GM23338 (cell line): ENCODE data around the gene RESP18. TPM values are rescaled to one million over a fixed set of nuclear protein-coding genes. Genes with fewer than 3 reads are reported as not detected.

ENCODE experiments used
- ATAC-seq: fragments of 200-7000 bp; cut with Tn5 transposase; 3 replicates; pipeline ENCODE4 v1.9.1; 2020
- DNase-seq: peaks from one replicate; pipeline ENCODE4 v3.0.0-alpha.2; 2015; ENCODE audit warnings: low spot score
- H2AFZ ChIP-seq: fragments of 200-600 bp; sonication (generic); 2 replicates; pipeline ENCODE4 v1.8.0; 2016; ENCODE audit warnings: antibody characterized with exemption, mild to moderate bottlenecking, moderate library complexity
- H3F3A ChIP-seq: fragments of 200-600 bp; sonication (generic); replicated peaks from 2 replicates; pipeline ENCODE4 v1.8.0; 2017; ENCODE audit warnings: antibody characterized with exemption, mixed run types, low read depth
- H3K27ac ChIP-seq: fragments of 200-600 bp; sonication (generic); 2 replicates; pipeline ENCODE4 v1.6.1; 2016; ENCODE audit warnings: low read depth
- H3K27me3 ChIP-seq: fragments of 200-600 bp; sonication (generic); 2 replicates; pipeline ENCODE4 v1.8.0; 2016; ENCODE audit warnings: mild to moderate bottlenecking, mixed run types, moderate library complexity; ENCODE audit not compliant: insufficient read depth
- H3K36me3 ChIP-seq: fragments of 200-600 bp; sonication (generic); 2 replicates; pipeline ENCODE4 v1.8.0; 2016; ENCODE audit warnings: mild to moderate bottlenecking; ENCODE audit not compliant: insufficient read depth
- H3K4me1 ChIP-seq: fragments of 200-600 bp; sonication (generic); 2 replicates; pipeline ENCODE4 v1.8.0; 2016; ENCODE audit warnings: mild to moderate bottlenecking, moderate library complexity; ENCODE audit not compliant: insufficient read depth
- H3K4me2 ChIP-seq: fragments of 200-600 bp; sonication (generic); 2 replicates; pipeline ENCODE4 v1.7.1; 2017; ENCODE audit warnings: mixed run types
- H3K4me3 ChIP-seq: fragments of 200-600 bp; sonication (generic); 2 replicates; pipeline ENCODE4 v1.6.1; 2016; ENCODE audit warnings: mixed run types
- H3K79me2 ChIP-seq: fragments of 200-600 bp; sonication (generic); replicated peaks from 2 replicates; pipeline ENCODE4 v1.8.0; 2017; ENCODE audit warnings: mild to moderate bottlenecking; ENCODE audit not compliant: insufficient read depth
- H3K9me2 ChIP-seq: fragments of 200-600 bp; sonication (generic); 2 replicates; pipeline ENCODE4 v1.8.0; 2017; ENCODE audit not compliant: insufficient read depth
- H4K20me1 ChIP-seq: fragments of 200-600 bp; sonication (generic); replicated peaks from 2 replicates; pipeline ENCODE4 v1.8.0; 2017; ENCODE audit warnings: mild to moderate bottlenecking; ENCODE audit not compliant: insufficient read depth
- H3K27ac Mint-ChIP-seq: 2 replicates; pipeline ENCODE4 v1.8.0; 2020; ENCODE audit warnings: inconsistent platforms, mild to moderate bottlenecking, moderate library complexity, mixed read lengths
- H3K27me3 Mint-ChIP-seq: 3 replicates; pipeline ENCODE4 v1.8.0; 2022; ENCODE audit warnings: low read depth, mild to moderate bottlenecking, moderate library complexity, mixed read lengths, inconsistent platforms; ENCODE audit not compliant: insufficient read depth, poor library complexity
- H3K36me3 Mint-ChIP-seq: 3 replicates; pipeline ENCODE4 v1.8.0; 2021; ENCODE audit warnings: low read depth, mild to moderate bottlenecking, inconsistent platforms, moderate library complexity, mixed read lengths
- H3K4me1 Mint-ChIP-seq: 3 replicates; pipeline ENCODE4 v1.8.0; 2020; ENCODE audit warnings: mild to moderate bottlenecking, inconsistent platforms, mixed read lengths
- H3K4me3 Mint-ChIP-seq: 3 replicates; pipeline ENCODE4 v1.8.0; 2021; ENCODE audit warnings: moderate library complexity, mild to moderate bottlenecking, inconsistent platforms, mixed read lengths
- H3K9me3 Mint-ChIP-seq: 3 replicates; pipeline ENCODE4 v1.8.0; 2020; ENCODE audit warnings: moderate library complexity, mild to moderate bottlenecking, inconsistent platforms, mixed read lengths
- JUNB ChIP-seq: IDR thresholded peaks from one replicate; pipeline ENCODE4 v1.6.1; 2016; ENCODE audit warnings: antibody characterized with exemption; ENCODE audit not compliant: unreplicated experiment
- POLR2AphosphoS5 ChIP-seq: IDR thresholded peaks from 2 replicates; pipeline ENCODE4 v1.6.1; 2016; ENCODE audit warnings: antibody characterized with exemption, low read depth
- STAT1 ChIP-seq: IDR thresholded peaks from one replicate; pipeline ENCODE4 v1.6.1; 2016; ENCODE audit warnings: antibody characterized with exemption; ENCODE audit not compliant: unreplicated experiment
- ZNF114 ChIP-seq: fragments of 250-450 bp; sonication (Bioruptor Pico); IDR thresholded peaks from 2 replicates; pipeline ENCODE4 v1.5.0; 2020; ENCODE audit warnings: mild to moderate bottlenecking, moderate library complexity
- ZNF331 ChIP-seq: fragments of 250-450 bp; sonication (Bioruptor Pico); IDR thresholded peaks from 2 replicates; pipeline ENCODE4 v1.5.0; 2020; ENCODE audit warnings: low read depth, mild to moderate bottlenecking, moderate library complexity
- polyA plus RNA-seq: library from polyadenylated mRNA; unstranded; fragments of >200 nt; fragmentation: Nextera tagmentation; extraction: Ambion mirVana; gene quantifications from 2 replicates; pipeline ENCODE4 v1.2.1, GENCODE V29; 2016
- total RNA-seq: library from RNA; depleted of rRNA; stranded (reverse); fragments of >200 nt; shearing (Covaris generic); gene quantifications from 2 replicates; pipeline ENCODE4 v1.2.3, GENCODE V29; 2014
- TF ChIP-seq, protein P1 (sequence below), 2 experiments: fragments of 200-600 bp in 1 of 2; sonication (generic) in 1 of 2; conservative IDR thresholded peaks; 2 replicates each; pipeline versions ENCODE4 v1.5.1 to v1.6.1; 2016 to 2017; ENCODE audit warnings: antibody characterized with exemption in 2 of 2, low read depth in 2 of 2, mild to moderate bottlenecking in 2 of 2, moderate library complexity in 1 of 2
- TF ChIP-seq, protein P2 (sequence below): IDR thresholded peaks from one replicate; pipeline ENCODE4 v1.6.1; 2018; ENCODE audit warnings: antibody characterized with exemption; ENCODE audit not compliant: unreplicated experiment

RESP18 gene
- total and polyA plus RNA-seq, 2 experiments from 2014 or later = not detected

DNA sequence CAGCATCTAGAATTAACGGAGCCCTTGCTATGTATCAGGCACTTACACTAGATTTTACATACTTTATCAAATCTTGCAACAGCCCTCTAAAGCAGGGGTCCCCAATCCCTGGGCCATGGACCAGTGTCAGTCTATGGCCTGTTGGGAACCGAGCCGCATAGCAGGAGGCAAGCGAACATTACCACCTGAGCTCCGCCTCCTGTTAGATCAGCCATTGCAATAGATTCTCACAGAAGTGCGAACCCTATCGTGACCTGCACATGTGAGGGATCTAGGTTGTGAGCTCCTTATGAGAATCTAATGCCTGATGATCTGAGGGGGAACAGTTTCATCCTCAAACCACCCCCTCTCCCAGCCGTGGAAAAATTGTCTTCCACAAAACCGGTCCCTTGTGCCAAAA, 39.9 kb downstream of the RESP18 start (continued):
- TF ChIP-seq, protein P1, sequence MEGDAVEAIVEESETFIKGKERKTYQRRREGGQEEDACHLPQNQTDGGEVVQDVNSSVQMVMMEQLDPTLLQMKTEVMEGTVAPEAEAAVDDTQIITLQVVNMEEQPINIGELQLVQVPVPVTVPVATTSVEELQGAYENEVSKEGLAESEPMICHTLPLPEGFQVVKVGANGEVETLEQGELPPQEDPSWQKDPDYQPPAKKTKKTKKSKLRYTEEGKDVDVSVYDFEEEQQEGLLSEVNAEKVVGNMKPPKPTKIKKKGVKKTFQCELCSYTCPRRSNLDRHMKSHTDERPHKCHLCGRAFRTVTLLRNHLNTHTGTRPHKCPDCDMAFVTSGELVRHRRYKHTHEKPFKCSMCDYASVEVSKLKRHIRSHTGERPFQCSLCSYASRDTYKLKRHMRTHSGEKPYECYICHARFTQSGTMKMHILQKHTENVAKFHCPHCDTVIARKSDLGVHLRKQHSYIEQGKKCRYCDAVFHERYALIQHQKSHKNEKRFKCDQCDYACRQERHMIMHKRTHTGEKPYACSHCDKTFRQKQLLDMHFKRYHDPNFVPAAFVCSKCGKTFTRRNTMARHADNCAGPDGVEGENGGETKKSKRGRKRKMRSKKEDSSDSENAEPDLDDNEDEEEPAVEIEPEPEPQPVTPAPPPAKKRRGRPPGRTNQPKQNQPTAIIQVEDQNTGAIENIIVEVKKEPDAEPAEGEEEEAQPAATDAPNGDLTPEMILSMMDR (conservative IDR thresholded peaks at IDR 0.05; ENCODE audit: low read depth in 2 of 2) = no peak
- no peak for TF ChIP-seq JUNB

DNA sequence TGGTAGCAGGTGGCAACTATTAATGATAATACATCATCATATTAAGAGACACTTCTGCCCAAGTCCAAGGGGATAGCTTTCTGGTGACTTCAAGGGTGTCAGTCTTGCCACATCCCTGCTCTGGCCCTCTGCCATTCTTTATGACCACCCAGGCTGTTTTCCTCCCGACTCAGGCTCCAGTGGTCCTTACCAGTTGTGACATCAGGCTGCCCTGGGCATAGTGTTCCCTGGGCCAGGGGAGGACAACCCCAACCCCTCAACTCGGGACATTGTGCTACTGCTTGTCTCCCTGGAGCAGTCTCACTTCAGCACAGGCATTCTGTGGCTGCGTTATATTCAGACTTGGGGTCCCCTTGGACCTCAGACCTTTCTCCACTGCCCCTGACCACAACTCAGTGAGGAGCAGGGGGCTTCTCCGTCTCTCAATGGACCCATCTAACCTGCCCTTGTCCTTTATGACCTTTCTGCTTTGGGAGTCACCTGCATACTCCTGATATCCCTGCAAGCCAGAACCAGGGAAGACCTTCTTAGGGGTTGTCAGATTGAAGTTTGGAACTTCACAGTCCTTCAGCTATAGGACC, 40.5 kb downstream of the RESP18 start:
- no peak for TF ChIP-seq POLR2AphosphoS5
- Histone ChIP-seq H3K9me2 (no peaks in the 10 kb centered on the region), H3K27me3 (peaks cover 19% of the 10 kb centered on the region), H3K79me2 (no peaks in the 10 kb centered on the region), H4K20me1 (no peaks in the 10 kb centered on the region; the same call in 1 of the 2 replicates), H3F3A (peaks cover 5% of the 10 kb centered on the region; the same call in 1 of the 2 replicates), H3K4me2 (no peak overlapping the region), H3K4me3 (no peak overlapping the region), H2AFZ (no peak overlapping the region), H3K4me1 (peaks cover 3% of the 10 kb centered on the region; the same call in 1 of the 2 replicates), H3K27ac (no peak overlapping the region), H3K36me3 (no peaks in the 10 kb centered on the region)
- no peak for ATAC-seq
- no peaks in the 10 kb centered on the region; the same call in 2 of the 3 replicates for H3K36me3 Mint-ChIP-seq
- no peak for DNase-seq
- H3K27me3 Mint-ChIP-seq = peaks cover 27% of the 10 kb centered on the region
- H3K27ac Mint-ChIP-seq = no peak overlapping the region
- H3K9me3 Mint-ChIP-seq = no peaks in the 10 kb centered on the region; the same call in 1 of the 3 replicates
- H3K4me3 Mint-ChIP-seq = no peak overlapping the region
- peaks cover 3% of the 10 kb centered on the region; the same call in 1 of the 3 replicates for H3K4me1 Mint-ChIP-seq

DNA sequence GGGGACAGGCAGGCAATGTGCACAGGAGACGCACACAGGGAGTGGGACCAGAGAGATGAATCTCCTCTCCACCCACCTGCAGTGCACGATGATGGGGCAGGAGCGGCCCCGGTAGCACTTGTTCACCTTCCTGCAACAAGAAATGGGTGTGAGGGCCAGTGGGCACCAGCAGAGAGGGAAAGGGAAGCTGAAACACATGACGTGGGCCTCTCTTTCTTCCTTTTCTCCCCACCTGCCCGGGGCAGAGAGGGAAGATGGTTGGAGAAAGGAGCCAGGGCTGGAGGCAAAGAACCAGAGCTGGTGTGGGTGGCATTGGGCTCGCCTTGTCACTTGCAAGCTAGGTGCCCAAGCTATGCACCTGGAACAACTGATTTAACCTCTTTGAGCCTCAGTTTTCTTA, 41.1 kb downstream of the RESP18 start:
- H2AFZ ChIP-seq = no peak overlapping the region
- H3K79me2 ChIP-seq = no peaks in the 10 kb centered on the region
- peaks cover 5% of the 10 kb centered on the region; the same call in 1 of the 2 replicates for H3F3A ChIP-seq
- no peaks in the 10 kb centered on the region; the same call in 2 of the 3 replicates for H3K36me3 Mint-ChIP-seq
- no peaks in the 10 kb centered on the region; the same call in 1 of the 3 replicates for H3K9me3 Mint-ChIP-seq
- no peak overlapping the region for H3K27ac ChIP-seq
- DNase-seq = no peak
- H3K27me3 ChIP-seq = peaks cover 19% of the 10 kb centered on the region
- H3K4me3 Mint-ChIP-seq = no peak overlapping the region
- H4K20me1 ChIP-seq = no peaks in the 10 kb centered on the region; the same call in 1 of the 2 replicates
- no peaks in the 10 kb centered on the region for H3K36me3 ChIP-seq
- no peak overlapping the region for H3K4me3 ChIP-seq
- no peak for TF ChIP-seq STAT1
- TF ChIP-seq ZNF114 (CRISPR knock-in tag) = no peak
- TF ChIP-seq ZNF331 (CRISPR knock-in tag) = no peak
- TF ChIP-seq, protein P2, sequence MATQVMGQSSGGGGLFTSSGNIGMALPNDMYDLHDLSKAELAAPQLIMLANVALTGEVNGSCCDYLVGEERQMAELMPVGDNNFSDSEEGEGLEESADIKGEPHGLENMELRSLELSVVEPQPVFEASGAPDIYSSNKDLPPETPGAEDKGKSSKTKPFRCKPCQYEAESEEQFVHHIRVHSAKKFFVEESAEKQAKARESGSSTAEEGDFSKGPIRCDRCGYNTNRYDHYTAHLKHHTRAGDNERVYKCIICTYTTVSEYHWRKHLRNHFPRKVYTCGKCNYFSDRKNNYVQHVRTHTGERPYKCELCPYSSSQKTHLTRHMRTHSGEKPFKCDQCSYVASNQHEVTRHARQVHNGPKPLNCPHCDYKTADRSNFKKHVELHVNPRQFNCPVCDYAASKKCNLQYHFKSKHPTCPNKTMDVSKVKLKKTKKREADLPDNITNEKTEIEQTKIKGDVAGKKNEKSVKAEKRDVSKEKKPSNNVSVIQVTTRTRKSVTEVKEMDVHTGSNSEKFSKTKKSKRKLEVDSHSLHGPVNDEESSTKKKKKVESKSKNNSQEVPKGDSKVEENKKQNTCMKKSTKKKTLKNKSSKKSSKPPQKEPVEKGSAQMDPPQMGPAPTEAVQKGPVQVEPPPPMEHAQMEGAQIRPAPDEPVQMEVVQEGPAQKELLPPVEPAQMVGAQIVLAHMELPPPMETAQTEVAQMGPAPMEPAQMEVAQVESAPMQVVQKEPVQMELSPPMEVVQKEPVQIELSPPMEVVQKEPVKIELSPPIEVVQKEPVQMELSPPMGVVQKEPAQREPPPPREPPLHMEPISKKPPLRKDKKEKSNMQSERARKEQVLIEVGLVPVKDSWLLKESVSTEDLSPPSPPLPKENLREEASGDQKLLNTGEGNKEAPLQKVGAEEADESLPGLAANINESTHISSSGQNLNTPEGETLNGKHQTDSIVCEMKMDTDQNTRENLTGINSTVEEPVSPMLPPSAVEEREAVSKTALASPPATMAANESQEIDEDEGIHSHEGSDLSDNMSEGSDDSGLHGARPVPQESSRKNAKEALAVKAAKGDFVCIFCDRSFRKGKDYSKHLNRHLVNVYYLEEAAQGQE = no peak
- H3K4me1 ChIP-seq = peaks cover 3% of the 10 kb centered on the region; the same call in 1 of the 2 replicates
- peaks cover 8% of the 10 kb centered on the region; the same call in 2 of the 3 replicates for H3K4me1 Mint-ChIP-seq
- peaks cover 26% of the 10 kb centered on the region for H3K27me3 Mint-ChIP-seq
- no peak overlapping the region for H3K27ac Mint-ChIP-seq
- no peak for ATAC-seq
- H3K9me2 ChIP-seq = no peaks in the 10 kb centered on the region
- H3K4me2 ChIP-seq = no peak overlapping the region
